GOT3 (cell line): ENCODE results near the gene ABHD6.
"Not testable (repeated sequence)": the region's sequence is repeated elsewhere in the genome, so short reads cannot be mapped to it uniquely, and the experiment has no call there.

Source experiments
- DNase-seq: peaks from one replicate; lab custom pipeline; 2025; ENCODE audit warnings: mixed read lengths; lab: John Stamatoyannopoulos, UW

The ABHD6 gene

GRCh38 chr3:58243976-58244585, 6.5 kb downstream of the ABHD6 start:
- no peak for DNase-seq

- no peak for DNase-seq
Observed at GRCh38 chr3:58246148-58247047, 8.8 kb downstream of the ABHD6 start.

GRCh38 chr3:58249358-58250092, 11.9 kb downstream of the ABHD6 start:
- DNase-seq, result no peak

GRCh38 chr3:58250093-58250707, 12.6 kb downstream of the ABHD6 start:
- no peak for DNase-seq

- DNase-seq, result no peak
Observed at GRCh38 chr3:58251631-58252035, 14.0 kb downstream of the ABHD6 start.

- DNase-seq, result no peak
Observed at GRCh38 chr3:58254144-58254543, 16.6 kb downstream of the ABHD6 start.

- DNase-seq, result no peak
Observed at GRCh38 chr3:58256061-58256460, 18.5 kb downstream of the ABHD6 start.

GRCh38 chr3:58256511-58256910, 18.9 kb downstream of the ABHD6 start:
- no peak for DNase-seq

GRCh38 chr3:58258392-58259055, 20.9 kb downstream of the ABHD6 start:
- no peak for DNase-seq

- DNase-seq, result no peak
Observed at GRCh38 chr3:58260261-58260731, 22.7 kb downstream of the ABHD6 start.

GRCh38 chr3:58260733-58261132, 23.1 kb downstream of the ABHD6 start:
- no peak for DNase-seq

- no peak for DNase-seq
Observed at GRCh38 chr3:58261954-58262666, 24.5 kb downstream of the ABHD6 start.

GRCh38 chr3:58266577-58266976, 29.0 kb downstream of the ABHD6 start:
- no peak for DNase-seq

- not testable (repeated sequence) for DNase-seq
Observed at GRCh38 chr3:58267543-58267942, 30.0 kb downstream of the ABHD6 start.

GRCh38 chr3:58269356-58269755, 31.8 kb downstream of the ABHD6 start:
- DNase-seq, result no peak

GRCh38 chr3:58270485-58270884, 32.9 kb downstream of the ABHD6 start:
- no peak for DNase-seq

- DNase-seq, result no peak
Observed at GRCh38 chr3:58271901-58272501, 34.4 kb downstream of the ABHD6 start.

GRCh38 chr3:58272891-58273290, 35.3 kb downstream of the ABHD6 start:
- no peak for DNase-seq

GRCh38 chr3:58273362-58273761, 35.8 kb downstream of the ABHD6 start:
- not testable (repeated sequence) for DNase-seq

- no peak for DNase-seq
Observed at GRCh38 chr3:58274027-58274614, 36.5 kb downstream of the ABHD6 start.
